RCC 7860 (cell line): ENCODE results near the gene ACTR3.
A peak's percentile ranks its signal among the peaks of the same experiment; 100 is the strongest.

Experiments
- DNase-seq: peaks from one replicate; pipeline ENCODE4 v3.0.0-alpha.2; 2015; ENCODE audit warnings: low spot score
- FAIRE-seq: peaks from 2 replicates; lab custom pipeline; 2012; peaks lifted over from hg19 to GRCh38; lab: Jason Lieb, UNC

ACTR3 gene

DNA sequence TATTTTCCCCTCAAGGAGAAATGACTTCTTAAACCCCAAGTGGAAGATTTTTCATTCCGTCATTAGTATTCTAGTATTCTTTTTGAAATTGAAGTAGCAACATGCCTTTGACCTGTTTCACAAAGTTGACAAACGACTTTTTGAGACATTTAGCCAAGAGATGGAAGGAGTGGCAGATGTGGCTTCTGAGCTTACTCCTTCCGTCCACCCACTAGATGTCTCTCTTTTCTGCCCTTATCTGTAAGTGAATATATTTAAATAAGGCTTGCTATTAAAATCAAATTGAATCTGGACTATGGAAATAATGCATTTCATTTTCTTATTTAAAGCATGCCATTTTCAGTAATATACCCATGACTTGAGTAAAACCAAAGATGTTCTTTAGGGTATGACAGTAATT, 74.1 kb downstream of the ACTR3 start:
- FAIRE-seq, result no peak
- DNase-seq, result no peak

DNA sequence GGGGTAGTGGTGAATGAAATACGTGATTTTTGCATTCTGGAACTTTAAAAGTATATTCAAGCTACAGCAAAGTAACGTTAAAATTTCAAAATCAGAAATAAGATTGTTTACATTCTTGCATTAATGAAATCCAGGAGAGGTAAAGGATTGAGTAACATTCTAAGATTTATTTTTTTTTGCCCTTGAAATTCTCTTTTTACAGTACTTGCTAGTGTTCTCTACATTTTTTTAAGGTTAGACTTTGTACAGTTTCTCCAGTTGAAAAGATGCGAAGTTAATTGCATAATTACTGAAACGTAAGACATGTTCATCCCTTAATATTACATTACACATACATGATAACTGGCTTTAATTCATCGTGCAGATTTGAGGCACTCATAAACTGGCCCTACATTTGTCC, 74.5 kb downstream of the ACTR3 start:
- no peak for FAIRE-seq
- DNase-seq, result no peak

DNA sequence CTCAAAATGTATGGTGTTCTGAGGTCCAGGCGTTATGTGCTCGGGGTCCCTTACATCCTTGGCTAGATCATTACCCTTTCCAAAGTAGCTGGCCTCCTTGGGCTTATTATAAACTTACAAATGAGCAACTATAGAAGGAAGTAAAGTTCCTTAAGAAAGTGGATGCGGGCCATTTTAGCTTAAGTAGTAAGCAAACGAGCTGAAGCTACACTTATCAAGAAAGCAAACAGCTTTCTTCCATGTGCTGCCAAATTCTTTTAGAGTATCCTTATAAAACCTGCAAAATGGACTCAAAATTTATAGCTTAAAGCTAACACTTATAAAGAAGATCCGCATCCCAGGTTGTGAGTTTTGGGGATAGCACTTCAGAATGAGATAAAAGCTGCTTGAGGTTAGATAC, 75.3 kb downstream of the ACTR3 start:
- DNase-seq (no peak), FAIRE-seq (no peak)

DNA sequence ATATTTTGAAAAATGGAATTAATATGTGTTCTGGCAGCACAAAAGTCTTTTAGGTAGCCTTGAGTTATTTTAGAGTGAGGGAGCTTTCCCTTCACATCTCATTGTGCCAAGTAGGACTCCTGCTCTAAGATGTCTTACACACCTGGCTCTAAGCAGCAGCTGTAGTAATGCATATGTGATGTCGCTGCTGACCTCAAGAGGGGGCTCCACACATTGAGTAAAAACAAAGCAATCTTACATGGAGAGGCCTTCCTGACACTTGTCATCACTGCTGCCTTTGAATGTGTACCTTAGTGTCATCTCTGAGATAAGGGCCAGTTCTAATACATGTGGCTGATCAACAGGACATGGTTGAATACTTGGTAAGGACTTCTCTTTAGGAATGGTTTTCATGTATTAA, 75.8 kb downstream of the ACTR3 start:
- DNase-seq, result peak; percentile 29
- FAIRE-seq, result no peak

DNA sequence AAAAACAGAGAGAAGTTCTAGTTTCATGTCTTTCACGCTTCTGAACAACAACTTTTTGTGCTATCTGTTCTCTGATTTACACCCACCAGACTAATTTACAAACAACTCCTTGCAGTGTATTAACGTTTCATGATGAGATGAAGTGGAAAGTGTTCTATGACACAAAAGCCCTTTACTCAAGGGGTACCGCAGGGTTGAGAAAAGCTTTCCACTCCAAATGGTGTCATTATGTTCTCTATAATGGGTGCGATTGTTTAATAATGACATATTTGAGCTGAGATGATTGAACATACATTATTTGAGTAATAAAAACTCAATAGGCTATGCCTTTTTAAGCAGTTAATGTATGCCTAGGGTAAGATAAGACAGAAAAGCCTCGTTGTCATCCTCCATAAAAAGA, 76.3 kb downstream of the ACTR3 start:
- DNase-seq (no peak), FAIRE-seq (no peak)

DNA sequence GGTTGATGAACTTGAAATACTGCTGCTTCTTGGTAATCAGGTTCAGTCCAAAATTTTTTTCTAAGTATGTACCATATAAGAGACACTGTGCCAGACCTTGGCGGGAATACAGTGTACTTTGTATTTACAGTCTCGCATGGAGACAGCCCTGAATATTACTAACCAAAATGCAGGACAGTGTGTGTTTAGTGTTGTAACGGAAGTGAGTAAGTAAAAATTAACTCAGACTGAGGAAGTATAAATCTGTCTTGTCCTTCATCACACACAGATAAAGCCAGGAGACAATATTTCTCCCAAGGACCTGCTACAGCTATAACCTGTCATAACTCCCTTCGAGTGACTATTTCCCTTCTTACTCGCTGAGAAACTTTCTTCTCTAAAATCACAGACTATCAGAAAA, 76.9 kb downstream of the ACTR3 start:
- no peak for DNase-seq

DNA sequence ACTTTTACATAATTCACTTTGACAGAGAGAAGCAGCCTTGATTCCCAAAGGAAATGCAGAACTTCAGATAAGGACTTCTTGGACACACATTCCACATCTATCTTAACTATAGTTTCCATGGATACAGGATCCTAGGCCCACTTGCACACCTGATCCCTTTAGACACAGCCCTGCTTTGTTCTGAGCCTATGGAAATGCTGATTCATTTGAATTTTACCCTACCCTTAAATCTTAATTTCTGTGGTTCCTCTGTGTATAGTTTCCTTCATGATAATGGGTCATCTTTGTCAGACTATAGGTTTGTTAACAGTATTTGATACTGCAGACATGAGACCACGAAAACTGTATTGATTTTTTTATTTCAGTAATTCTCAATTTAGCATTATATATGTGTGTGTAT, 77.4 kb downstream of the ACTR3 start:
- no peak for FAIRE-seq
- no peak for DNase-seq

More for the DNA sequence above, 76.9 kb downstream of the ACTR3 start:
- no peak for FAIRE-seq

DNA sequence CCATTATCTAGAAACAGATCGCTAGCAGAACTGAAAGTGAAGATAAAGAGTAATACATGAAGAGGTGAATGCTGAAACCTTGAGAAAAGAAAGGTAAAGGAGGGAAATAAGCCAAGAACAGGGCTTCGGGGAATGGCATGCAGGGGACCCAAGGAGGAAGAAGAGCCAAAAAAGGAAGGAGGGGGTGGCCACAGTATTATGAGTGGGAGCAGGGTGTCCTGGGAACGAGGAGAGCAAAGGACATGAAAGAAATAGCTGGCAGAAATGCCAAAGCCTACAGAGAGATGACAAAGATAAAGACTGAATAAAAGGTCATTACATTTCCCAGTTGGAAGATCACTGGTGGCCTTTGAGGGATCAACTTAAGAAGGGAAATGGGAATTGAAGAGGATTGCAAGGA, 82.9 kb downstream of the ACTR3 start:
- no peak for FAIRE-seq
- DNase-seq, result no peak

DNA sequence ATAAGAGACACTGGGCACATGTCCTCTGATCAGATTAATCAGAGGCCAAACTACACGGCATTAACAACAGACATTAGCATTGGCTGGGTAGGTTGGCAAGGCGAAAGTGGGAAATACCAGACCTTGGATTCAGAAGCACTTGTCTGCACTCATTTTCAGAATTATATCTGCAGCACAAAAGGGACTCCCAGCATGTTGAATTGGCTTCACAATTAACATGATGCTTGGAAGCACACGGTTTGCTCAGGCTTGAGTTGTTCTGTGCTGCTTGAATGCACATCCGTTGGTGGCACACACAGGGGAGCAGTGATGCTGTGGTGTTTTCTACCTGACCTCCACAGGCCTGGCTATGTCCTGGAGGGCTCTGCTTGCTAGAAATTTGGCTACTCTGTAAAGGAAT, 83.9 kb downstream of the ACTR3 start:
- FAIRE-seq (no peak), DNase-seq (no peak)

DNA sequence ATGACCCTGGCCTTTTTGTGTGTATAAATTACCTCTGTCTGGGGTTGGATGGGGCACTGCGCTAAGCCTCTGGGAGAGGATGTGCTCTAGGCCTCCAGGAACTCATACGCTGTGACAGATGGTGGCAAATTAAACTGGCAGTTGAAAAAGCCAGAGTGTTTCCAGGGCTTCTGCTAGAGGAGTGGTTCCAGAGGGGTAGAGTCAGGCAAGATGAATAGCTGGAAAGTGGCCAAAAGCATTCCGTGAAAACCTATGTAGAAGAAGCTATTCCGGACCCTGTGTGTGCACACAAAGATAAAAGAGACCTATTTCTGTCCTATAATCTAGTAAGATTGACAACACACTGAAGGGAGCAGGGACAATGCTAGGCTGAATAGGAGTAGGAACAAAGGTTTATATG, 84.8 kb downstream of the ACTR3 start:
- FAIRE-seq (no peak), DNase-seq (no peak)

DNA sequence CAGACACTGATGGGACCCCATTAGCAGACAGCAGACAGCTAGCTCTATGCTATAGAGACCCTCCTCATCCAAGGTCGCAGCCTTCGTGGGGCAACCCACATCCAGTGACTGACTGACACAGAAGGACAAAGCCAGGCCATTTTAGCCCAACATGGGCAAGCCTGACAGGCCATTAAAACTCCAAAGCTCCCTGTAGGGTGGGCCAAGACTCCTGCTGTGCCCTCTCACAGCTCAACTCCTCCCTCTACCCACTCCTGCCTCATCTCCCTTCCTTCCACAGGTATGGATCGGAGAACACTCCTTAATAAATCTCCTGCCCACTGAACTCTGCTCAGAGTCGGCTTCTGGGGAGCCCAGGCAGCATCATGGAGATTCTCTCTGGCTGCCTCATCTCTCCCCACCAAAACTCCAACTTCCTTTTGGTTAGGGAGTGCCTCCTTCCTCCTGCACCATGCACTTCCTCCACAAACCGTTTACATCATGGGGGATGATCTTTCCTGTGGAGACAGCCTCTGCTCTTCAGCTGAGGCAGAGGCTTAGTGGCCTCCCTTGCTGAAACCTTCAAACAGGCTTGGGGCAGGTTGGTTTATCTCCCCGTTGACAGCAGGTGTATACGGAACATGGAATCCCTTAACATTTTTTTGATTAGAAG, 86.5 kb downstream of the ACTR3 start:
- FAIRE-seq, result no peak
- no peak for DNase-seq

DNA sequence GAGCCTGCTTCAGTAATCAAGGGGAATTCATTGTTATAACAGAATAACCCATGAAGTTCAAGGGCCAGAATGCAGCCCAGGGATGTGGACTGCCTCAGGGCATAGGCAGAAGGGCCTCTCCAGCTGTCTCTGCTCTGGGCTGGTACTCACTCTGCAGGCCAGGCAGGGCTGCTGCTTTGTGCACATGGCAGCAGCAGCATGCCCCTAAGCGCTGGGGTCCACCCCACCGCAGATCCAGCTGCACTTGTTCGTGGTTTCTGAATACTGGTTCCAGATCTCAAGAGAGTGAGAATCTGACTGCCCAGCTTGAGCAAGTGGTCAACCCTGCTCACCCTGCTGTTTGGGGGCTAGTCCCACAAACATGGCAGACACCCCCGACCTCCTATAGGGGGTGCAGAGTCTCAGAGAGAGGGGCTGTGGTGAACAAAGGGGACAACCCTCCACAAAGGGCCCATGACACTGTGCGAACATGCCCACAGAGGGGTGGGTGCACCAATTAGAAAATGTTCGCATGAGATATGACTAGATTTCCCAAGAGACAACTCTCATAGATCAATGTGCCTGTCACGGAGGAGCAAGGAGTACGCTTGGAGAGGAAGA, 87.3 kb downstream of the ACTR3 start:
- FAIRE-seq (no peak), DNase-seq (no peak)

DNA sequence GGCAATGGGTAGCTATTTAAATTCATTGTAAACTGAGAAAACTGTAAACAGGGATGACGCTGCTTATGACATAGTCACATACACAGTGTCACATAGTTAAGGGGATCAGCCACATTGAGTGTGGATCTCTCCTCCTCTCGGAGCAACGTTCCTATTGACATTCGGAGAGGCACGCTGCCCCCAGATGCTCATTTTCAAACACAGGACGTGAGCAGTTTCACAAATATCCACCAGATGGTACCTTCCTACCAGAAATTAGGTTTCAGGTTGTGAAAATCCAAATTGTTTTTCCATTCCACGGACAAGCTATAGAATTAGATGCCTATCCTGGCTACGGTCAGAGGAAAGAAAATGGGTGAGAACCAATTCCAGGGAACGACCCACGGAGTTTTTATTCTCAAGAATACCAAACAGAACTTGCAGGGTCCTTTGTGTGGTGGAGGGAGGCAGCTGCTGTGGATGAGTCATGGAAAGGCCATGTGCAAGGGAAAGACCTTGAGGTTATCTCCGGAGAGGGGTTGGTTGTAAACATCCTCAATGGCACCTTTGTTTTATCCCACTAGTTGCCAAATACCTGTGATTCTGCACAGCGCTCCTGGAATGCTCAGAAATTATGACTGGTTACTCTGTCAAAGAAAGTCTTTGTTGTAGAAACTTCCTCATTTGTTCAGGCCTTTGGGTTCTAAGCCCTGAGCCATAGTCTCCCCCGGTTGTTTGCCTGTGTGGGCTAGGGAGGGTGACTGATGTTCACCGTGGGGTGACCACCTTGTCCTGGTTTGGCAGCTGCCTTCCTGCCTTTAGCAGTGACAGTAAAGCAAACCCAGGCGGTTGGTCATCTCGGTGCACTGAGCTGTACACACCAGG, 88.0 kb downstream of the ACTR3 start:
- DNase-seq, result no peak
- FAIRE-seq, result no peak

DNA sequence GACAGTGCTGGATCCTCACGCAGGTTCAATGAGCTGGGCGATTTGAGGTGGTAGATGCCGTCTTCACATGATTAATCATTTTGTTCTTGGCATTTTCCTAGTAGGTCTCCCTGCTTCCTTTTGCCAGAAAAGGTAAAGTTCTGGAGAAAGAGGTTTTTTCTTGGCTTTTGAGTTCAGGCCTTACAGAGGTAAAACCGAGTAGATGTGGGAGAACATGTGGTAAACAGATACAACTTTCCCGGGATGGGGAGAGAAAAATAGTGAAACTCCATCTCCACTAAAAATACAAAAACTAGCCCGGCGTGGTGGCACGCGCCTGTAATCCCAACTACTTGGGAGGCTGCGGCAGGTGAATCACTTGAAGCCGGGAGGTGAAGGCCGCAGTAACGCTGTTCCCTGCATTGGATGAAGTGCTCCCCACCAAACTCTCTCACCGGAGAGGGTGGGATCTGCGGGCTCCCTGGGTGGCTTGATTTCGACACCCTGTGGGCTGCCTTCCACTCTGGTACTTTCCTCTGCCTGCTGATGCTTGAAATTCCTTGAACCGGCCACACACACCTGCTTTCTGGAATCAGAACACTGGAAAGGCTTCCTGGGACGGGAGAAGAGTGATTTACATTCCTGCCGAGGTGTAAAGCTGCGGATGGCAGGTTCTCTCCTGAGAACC, 88.8 kb downstream of the ACTR3 start:
- FAIRE-seq (no peak), DNase-seq (no peak)

DNA sequence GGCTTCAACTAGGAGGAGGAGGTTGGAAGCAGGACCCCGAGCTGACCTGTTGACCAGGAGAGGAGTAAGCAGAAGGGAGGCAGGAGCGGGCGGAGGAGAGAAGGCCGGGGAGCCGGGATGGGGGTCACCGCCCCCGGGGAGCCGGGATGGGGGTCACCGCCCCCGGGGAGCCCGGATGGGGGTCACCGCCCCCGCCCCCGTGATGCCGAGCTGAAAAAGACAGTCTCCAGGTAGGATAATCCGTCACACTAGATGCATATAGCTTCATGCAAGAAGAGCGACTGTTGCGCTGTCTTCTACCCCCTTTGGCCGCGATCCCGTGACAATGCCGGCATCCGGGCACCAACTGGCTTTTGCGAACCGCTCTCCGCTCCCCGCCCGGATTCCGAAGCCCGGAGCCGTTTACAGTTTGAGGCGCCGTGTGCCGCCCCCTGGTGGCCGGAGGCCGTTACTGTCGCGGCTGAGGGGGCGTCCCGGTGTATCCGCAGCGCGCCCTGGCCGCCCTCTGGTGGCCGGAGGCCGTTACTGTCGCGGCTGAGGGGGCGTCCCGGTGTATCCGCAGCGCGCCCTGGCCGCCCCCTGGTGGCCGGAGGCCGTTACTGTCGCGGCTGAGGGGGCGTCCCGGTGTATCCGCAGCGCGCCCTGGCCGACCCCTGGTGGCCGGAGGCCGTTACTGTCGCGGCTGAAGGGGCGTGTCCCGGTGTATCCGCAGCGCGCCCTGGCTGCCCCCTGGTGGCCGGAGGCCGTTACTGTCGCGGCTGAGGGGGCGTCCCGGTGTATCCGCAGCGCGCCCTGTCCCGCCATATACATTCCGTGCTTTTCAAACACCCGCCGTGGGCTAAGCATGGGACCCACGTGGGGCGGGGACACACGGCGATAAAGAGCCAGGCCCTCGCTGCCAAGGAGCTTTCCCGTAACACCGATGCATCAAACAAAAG, 89.6 kb downstream of the ACTR3 start:
- FAIRE-seq, result no peak
- DNase-seq, result no peak

DNA sequence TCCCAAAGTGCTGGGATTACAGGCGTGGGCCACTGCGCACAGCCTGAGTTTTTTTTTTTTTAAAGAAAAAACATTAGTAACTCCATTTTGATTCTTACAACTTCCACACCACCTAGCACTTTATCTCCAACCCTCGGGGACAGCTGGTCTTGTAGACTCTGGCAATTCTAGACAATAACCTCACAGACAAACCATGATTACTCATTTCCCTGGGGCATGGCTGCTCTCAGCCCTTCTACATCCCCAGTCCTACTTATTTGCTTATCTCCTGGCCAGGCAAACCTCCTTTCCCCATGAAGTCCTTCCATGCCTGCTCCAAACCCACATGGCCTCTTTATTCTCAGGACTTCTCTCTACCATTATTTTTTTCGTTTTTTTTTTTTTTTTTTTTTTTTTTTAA, 91.1 kb downstream of the ACTR3 start:
- DNase-seq (no peak), FAIRE-seq (no peak)

DNA sequence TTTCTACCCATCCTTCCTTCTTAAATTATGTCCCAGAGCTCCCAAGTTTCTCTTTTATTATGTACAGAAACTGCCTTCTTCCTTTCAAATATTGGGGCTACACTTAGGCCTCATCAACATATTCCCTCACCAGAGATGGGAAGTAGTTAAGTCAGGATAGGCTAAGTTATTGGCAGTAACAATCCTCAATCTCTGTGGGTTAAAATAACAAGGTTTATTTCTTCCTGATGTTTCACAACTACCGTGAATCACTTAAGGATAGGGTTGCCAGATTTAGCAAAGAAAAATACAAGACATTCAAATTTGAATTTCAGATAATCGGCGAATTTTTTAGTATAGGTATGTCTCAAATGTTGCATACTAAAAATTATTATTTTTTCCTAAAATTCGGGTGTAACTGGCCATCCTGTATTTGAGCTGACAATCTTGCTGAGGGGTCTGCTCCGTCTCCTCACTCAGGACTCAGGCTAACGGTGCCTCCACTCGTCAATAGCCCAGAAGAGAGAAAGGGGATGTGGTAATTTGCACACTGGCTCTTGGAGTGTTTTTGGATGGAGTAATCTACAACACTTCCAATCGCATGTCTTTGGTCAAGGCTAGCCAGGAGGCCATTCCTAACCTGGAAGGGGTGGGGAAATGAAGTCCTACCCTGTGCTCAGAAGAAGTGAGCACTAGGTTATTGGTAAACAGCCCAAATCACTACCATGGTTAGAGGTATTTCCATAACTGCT, 91.7 kb downstream of the ACTR3 start:
- no peak for FAIRE-seq
- no peak for DNase-seq

DNA sequence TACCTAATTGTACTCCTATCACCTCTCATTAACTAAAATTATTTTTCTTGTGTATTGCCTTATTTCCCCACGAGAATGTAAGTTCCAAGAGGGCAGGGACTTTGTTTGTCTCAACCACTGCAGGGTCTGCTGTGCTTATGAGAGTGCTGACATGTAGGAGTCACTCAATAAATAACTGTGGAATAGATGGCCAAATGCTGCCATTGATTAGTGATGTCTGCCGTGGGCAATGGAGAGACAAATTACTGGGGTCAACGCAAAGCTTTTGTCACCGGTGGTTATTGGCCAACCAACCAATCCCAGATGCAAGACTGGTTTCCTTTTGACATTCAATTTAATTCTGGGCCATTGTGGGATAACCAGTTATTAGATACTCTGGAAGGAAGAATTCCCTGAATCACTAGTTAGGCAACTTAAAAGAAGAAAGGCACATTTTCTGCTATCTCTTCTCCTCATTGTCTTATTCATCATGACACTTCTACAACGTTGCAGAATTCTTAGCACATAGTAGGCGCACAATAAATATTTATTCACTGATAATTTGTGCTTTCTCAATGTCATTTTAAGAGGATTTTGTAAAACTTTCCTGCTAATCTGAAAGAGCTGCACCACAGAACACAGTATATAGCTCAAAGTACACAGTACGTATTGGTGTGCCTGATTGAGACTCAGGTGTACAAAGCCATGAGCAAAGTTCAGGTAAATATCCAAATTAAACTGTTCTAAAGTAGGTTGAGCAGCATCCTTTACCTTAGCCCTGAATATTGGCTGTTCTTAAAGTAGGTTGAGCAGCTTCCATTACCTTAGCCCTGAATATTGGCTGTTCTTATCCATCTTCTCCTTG, 95.9 kb downstream of the ACTR3 start:
- no peak for FAIRE-seq
- DNase-seq, result no peak

DNA sequence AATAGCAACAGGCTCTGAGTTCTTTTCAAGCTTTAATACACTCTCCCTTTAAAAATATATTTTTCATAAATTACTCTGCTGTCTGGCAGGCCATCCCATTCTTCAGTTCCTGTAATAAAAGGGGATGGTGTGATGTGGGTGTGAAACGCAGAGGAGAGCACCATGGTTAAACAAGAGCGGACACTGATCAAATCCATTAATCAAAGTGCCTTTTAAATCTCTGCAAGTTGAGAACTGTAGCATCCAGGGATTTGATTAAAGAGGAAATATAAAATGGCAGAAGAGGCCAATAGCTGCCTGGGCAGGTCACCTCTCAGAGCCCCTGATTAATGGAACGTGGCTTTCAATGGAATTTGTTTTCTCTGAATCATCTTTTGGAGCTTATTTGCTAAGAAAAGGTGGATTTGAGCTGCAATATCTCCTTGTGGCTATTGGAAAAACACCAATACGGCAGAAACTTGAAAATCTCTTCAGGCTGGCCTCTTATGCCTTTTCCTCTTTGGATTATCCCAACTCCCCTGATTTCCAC, 96.9 kb downstream of the ACTR3 start:
- DNase-seq (no peak), FAIRE-seq (no peak)
